Left hindlimb (tissue), 1 donor: ENCODE measurements around the gene CBLB.
A peak's percentile ranks its signal among the peaks of the same experiment; 100 is the strongest.

Experiments
- DNase-seq: peaks from one replicate; pipeline ENCODE4 v3.0.0-alpha.2; 2018

The CBLB gene

DNA sequence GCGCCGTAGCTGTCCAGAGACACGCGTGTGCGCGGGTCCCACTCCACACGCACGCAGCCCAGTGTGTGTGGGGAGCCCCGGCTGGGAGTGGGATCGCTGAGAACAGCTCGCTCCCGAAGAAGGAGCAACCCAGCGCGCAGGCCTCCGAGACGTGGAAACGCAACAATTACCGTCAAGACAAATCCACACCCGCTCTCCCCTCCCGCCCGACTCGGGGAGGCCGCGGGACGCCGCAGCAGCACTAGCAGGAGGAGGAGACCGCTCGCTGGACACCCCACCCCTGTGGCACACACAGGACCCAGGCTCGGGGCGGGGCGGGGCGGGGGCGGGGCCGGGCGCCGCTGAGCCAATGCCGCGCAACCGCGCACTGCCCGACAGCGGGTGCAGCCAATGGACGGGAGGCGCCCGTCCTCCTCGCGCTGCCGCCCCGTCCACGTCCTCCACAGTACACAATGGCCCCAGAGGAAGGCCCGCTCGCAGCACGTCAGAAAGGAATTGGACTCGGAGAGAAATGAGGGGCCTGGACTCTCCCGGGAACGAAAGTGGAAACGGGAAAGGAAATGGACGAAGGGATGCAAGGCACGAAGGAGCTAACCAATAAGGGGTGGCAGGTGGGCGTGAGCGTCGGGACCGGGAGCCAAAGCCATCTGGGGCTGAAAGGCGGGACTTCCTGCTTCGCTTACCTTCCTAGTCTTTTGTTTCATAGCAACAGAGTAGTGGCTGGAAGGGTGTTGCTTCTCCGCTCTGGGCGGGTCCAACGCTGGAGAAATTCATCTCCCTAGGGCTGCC lies at the start of gene CBLB:
CBLB (minus strand) TSS at position 271 of the 789 bp plus-strand sequence. CDS start 1,435 bp downstream, outside the sequence.
- DNase-seq, result peak; percentile 99

DNA sequence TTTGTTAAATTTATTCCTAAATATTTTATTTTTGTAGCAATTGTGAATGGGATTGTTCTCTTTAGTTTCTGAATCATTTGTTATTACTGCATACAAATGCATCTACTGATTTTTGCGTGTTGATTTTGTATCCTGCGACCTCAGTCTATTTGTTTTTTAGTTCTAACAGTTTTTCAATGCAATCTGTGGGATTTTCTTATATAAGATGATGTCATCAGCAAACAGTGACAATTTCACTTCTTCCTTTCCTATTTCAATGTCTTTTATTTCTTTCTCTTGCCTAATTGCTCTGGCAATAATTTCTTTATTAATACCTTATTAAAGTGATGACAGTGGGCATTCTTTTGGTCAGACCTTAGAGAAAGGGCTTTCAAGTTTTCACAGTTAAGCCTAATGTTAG lies 48.0 kb upstream of the CBLB start:
- no peak for DNase-seq

DNA sequence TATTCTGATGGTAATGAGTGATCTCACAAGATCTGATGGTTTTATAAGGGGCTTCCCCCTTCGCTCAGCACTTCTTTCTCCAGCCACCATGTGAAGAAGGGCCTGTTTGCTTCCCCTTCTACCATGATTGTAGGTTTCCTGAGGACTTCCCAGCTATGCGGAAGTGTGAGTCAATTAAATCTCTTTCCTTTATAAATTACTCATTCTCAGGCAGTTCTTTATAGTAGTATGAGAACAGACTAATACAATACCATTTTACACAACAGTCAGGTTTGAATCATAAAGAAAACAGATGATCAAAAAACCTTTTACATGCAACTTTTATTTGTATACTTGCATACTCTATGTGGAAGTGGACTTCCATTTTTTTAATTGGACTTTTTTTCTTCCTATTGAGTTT lies 46.7 kb upstream of the CBLB start:
- no peak for DNase-seq

DNA sequence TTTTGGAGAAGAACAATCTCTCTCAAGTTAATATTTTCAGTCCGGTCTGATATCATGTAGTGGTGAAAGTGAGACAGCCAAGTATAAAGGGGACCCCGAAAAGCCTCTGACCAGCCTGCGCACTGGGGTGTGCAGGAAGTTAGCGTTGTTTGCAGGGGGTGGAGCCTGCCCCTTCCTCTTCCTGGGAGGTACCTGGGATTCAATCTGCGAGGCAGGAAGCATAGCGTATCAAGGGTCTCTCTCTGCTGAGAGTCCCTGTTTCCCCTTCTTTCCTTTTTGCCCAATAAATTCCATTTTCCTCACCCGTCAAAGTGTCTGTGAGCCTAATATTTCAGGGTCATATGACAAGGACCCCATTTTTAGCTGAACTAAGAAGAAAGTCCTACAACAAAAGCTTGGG lies 44.8 kb upstream of the CBLB start:
- DNase-seq, result no peak

DNA sequence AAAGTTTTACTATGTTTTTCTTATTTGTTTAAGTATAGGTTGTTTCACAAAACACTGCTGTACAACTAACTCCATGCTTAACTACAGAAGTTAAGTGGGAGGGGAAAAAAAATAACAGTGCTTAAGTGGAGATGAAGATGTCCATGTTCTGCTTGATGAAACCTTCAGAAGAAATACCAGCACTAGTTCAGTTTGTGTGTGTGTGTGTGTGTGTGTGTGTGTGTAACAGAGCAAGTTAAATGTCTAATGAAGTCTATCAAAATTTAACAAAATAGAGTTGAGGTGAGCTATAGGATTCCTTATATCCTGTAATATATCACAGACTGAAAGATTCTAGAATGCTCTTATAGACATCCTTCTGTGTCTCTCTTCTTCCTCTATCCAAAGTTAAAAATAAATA lies 44.1 kb upstream of the CBLB start:
- DNase-seq, result no peak

DNA sequence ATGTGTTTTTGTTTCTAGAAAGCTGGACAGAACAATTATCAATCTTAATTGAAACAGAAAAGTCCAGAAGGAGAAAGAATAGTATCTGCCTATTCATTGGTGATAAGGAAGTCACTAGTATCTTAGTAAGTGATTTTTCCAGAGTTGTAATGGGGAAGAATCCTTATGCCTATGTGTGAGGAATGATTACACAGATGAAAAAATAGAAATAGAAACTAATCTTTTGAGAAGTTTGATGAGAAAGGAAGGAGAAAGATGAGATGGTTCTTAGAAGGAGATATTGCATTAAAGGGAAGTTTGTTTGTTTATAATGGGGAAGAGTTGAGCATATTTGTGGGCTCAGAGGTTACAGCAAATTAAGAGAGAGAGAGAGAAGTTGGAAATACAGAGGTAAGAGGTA lies 42.7 kb upstream of the CBLB start:
- no peak for DNase-seq

DNA sequence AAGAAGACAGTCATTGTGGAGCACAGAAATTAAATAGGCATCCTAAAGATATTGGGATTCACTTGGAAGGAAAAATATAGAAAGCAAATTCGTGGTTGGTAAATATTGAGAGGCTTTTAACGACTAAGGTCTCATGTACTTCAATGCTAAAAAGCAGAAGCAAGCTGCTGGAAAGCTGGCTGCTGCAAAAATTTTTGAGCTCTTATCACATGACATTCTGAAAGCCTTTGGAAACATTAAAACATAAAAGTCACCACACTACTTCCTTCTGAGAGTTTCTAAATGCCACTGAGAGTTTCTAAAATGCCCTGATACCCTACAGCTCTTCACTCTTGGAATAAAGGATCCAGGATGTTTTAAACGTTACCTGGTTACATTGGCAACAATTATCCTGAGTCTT lies 39.0 kb upstream of the CBLB start:
- DNase-seq, result no peak

DNA sequence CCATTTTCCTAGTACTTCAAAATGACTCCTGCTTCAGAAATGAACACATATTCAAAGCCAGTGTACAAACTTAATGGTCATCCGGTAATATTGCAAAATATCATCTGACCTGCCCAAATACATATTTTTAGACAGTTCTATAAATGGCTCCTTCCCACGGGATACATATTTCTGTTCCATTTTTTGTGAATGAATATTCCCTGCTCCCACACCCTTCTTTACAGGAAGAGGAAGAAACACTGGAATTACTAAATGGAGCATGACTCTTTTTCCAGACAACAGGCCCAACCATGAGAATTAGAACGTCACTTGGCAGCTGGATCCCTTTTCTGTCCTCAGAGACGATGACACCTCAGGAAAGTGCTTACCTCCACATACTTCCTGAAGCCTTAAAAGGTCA lies 38.0 kb upstream of the CBLB start:
- DNase-seq, result peak; percentile 54

DNA sequence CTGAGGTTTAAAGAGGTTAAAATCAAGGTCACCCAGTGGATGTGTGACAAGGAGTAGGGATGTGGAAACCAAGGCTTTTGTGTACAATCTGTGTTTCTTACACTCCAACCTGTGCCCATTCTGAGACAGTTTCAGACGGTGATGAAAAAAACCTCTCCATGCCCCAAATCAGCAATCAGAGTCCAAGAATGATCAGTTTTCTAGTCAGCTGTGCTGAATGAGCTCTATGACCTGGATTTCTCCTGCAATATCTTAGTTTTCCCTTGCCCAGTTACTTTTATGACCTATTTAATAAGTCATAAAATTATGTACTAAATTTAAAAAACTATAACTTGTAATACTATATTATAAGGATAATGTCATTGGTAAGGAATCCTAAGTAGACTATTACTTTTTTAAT lies 37.5 kb upstream of the CBLB start:
- DNase-seq, result no peak

DNA sequence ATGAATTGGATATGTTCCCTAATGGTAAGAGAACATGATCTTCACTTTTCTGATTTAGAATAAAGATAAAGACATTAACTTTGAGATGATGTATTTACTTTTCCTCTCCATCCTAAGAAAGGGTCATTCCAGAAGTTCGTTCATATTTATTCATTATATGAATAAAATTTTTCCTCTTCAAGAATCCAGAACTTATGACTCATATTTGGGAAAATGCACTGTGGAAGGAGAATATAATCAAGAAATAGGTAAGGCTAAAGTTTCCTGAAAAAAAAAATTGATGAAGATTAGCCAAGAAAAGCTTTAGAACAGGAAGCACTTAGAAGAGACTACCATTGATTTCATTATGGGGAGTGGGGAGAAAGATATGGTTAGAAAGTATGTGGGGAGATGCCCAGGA lies 36.5 kb upstream of the CBLB start:
- DNase-seq, result no peak

DNA sequence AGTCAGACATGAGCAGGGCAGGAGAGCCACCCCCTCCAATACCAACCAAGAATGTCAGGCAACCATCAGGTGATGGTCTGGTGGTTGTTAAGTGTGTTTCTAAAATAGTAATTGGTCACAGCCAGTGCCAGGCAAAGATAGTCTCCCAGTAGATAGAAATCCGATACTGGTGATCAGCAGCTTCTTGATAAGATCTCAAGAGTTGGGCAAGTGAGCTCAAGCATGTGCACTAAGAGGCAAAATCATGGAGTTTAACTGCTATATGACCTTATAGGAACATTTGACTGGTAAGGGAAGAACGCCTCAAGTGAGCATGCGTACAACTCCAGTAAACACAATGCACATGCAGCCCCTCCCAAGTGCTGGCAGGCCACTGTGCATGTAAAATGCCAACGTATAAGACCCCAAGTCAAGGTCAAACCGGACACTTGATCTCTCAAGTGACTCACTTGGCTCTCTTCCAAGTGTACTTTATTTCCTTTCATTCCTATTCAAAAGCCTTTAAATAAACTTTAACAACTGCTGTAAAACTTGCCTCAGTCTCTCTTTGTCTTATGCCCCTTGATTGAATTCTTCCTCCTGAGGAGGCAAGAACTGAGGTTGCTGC lies 36.0 kb upstream of the CBLB start:
- no peak for DNase-seq

DNA sequence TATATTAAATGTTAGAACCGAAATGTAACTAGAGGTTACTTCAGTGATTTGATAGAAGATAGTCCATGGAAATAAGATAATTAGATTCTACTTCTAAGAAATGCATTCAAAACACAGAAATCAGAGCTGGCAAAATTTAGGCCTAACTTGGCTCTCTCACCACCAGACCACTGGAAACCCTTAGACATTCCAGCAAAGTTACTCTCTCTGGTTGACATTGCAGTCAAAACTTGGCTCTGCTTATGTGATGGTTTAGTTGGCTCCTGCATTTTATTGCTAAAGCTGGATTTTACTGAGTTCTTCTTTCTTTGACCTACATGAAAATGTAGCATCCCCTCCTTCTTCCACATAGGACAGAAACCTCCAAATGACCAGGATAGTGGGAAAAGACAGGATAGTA lies 35.4 kb upstream of the CBLB start:
- DNase-seq, result no peak

DNA sequence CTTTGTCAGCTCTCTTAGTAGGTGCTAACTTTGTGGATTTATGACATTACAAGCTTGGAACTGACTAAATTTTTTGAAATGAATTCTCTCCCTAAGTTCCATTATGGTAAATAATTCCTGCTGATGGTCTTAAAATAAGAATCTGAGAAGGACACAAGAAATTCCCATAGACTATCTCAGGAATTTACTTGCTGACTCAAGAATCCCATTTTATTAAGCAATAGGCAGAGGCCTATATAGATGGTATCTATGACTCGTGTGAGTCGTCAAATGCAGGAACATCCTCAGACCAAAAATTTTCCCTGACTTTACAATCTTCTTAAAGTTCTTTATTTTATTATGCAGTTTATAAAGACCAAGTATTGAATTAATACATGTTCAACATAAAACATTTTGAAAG lies 30.7 kb upstream of the CBLB start:
- no peak for DNase-seq

DNA sequence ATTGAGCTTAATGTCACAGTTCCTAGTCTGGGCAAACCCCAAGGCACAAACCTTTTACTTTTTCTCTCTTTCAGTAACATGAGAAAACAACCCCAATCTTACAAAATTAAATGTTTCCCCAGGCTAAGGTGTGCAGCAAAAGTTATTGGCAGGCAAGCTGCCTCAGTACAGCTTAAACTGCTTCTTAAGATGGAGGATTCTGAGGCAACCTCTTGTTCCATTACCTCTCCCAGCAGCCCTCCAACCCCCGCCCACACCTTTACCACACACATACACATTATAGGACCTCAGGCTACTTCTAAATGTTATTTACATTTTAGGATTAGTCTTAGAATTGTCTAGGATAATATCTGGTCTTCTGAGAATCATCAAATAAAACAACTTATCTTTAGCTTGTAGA lies 22.3 kb upstream of the CBLB start:
- no peak for DNase-seq

DNA sequence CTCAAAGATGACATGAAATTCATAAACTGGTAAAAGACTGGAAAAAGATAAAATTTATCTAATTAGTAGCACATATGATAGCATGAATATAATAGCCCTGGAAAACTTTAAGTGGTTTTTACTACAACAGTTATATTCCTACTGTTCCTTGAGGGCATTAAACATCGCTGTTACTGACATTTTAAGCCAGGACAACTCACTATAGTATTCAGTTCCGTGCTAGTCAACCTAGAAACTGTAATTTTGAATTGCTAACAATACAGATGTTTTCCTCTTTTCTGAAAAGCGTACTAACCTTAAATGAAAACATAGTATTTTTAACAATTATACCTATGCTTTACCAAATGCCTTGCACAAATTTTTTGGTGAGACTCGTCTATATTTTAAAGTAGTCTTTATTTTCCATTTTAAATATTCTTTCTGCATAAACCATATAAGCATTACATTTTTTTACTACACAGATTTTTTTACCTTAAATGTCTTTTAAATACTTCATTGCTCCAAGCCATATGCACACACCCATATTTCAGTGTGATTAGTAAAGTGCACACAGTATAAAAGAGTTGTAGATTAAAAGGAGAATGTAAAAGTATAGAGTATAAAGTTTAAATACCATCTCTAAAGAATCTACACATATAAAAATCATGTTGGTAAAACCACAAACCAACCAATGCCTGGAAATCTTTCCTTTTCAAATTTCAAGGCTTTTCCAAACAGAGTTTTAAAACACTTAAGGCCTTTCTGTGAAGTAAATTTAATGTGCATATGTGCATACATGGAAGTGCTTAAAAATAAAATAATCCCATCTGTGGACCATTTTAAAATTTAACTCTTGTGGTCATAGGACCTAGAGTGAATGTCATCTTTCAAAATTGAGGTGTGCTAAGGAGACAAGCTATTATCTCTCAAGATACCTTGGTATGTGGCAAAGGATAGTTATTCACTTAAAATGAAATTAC lies 20.1 kb upstream of the CBLB start:
- no peak for DNase-seq

DNA sequence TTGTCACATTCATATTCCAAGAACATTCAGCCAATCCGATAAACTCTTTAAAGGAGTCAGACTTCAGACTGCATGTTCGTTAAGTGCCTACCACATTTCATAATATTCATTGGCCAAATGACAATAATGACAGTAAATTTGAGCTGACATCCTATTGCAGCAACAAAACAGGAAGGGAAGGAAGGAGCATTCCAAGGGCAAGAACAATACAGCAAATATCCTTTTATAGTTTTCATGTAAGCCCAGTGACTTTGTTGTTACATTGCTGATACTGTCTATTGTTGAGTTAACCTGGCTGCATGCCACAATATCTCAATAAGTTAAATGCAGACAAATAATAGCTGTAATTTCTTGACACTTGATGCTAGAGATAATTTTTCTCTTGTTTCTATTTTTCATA lies 16.4 kb upstream of the CBLB start:
- DNase-seq, result no peak

DNA sequence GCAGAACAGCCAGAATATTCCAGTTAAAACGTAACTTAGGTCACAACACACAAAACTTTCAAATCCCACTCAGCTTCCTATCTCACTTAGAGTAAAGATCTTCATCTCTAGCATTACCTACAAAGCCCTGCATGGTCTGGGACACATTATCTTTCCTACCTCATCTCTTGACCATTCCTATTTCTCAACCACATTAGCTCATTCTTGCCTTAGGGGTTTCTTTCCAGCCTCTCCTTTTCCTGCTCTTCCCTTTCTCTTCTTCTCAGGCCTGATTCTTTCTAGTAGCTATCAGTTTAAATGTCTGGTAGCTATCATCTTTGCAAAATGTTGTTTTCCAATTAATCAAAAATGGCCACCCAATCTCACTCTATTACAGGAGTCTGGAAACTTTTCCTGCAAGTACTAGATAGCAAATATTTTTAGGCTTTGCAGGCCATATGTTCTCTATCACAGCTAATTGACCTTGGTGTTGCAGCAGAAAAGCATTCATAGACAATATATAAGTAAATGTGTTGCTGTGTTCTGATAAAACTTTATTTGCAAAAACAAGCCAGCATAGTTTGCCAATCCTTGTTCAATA lies 15.1 kb upstream of the CBLB start:
- no peak for DNase-seq

DNA sequence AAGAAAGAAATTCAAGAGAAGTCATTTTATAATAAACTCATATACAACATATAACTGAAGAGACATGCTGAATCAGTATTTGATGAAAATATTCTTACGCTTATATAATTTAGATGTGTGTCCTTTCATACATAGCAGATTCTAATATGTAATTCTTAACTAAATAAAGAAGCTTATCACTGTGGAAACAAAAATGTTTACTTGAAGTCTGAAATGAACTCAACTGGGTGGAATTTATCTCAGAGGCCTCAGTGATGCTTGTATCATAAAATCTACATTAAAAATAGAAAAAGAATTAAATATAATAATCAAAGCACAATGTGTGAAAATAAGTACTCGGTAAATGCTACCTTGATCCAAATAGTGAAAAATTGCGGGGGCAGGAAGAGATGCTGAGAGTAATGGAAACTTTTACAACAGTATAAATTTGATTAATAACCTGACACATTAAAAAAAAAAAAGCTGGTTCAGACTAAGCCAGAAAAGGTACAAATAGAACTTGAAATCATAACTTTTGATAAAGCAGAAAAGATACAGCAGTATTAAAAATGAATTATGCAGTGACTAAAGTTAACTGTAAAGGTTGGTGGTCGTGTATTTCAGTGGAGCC lies 12.0 kb upstream of the CBLB start:
- DNase-seq, result no peak

DNA sequence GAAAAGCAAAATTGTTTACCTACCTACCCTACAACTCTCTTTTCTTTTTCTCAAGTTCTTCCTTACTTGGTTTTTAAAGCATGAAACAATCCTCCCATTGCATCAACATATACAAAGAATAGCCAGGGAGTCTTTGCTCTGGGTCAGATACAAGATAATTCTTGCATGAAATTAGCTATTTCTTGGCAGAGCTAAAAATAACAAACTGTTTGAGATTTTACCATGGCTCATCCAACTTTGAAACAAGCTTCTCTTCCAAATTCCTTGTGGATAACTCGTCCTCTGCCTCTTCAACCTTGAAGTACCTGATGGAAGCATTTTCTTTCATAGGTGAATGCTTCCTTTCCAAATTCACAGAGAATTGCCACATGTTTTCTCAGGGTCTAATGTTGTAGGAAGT lies 9.2 kb upstream of the CBLB start:
- DNase-seq, result no peak

DNA sequence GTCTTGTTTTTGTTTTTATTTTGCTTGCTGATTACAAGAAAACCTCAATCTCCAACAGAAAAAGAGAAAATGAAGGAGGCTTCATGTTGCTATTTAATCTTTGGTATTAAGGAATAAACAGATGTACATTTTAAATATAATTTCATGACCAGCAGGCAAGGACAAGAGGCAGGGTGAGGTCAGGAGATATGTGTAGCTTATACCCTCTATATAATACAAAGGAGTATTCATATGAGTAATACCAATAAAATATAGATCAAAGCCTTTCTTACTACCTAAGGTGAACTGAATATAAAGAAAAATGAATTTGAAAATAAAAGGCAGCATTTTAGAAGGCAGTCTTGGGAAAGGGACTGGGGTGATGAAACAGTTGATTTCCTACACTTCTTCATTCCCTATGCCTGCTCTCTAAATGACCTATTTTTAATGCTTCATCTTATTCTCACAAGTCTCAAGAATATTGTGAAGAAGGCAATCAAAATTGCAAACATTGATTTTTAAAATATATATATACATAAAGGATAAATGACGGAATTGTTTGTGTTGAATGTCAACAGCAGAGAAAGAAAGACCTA lies 8.6 kb upstream of the CBLB start:
- no peak for DNase-seq

DNA sequence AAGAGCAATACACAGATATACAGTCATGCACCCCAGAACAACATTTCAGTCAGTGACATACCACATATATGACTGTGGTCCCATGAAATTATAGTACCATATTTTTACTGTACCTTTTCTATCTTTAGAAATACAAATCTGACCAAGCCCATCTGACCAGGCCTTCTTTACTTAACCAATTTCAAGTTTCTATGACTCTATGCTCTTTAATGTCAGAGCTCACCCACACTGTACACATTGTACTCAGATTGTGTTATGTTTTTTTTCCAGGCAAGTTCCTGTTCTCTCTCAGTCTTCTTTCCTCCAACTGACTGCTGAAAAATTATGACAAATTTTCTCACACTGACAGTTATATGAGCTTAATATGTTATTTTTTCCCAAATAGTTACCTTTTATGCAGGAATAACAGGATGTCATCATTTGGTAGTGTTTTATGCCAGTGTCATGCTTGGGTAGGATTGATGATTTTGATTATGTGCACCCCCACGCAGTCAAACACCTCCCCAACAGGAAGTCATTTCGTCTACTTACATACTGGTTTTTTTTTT lies 8.0 kb upstream of the CBLB start:
- no peak for DNase-seq
